ENCODE results near the gene AJAP1.
A peak's percentile ranks its signal among the peaks of the same experiment; 100 is the strongest.

The AJAP1 gene

GRCh38 chr1:4733446-4734177 is 79.2 kb downstream of the AJAP1 start:
- DNase-seq (ENCODE audit: low read depth, low spot score): no peak

- DNase-seq (ENCODE audit: low read depth, low spot score): no peak
Observed at GRCh38 chr1:4734219-4734618, 79.8 kb downstream of the AJAP1 start.

- no peak for DNase-seq (ENCODE audit: low read depth, low spot score)
Observed at GRCh38 chr1:4734791-4735190, 80.4 kb downstream of the AJAP1 start.

GRCh38 chr1:4736254-4736653 is 81.8 kb downstream of the AJAP1 start:
- no peak for DNase-seq (ENCODE audit: low read depth, low spot score)

- no peak for DNase-seq (ENCODE audit: low read depth, low spot score)
Observed at GRCh38 chr1:4741876-4742423, 87.5 kb downstream of the AJAP1 start.

GRCh38 chr1:4743978-4744750 is 89.8 kb downstream of the AJAP1 start:
- DNase-seq (ENCODE audit: low read depth, low spot score): no peak

- no peak for DNase-seq (ENCODE audit: low read depth, low spot score)
Observed at GRCh38 chr1:4745560-4745959, 91.2 kb downstream of the AJAP1 start.

GRCh38 chr1:4749406-4749805 is 95.0 kb downstream of the AJAP1 start:
- DNase-seq (ENCODE audit: low read depth, low spot score): no peak

GRCh38 chr1:4750177-4750576 is 95.8 kb downstream of the AJAP1 start:
- DNase-seq (ENCODE audit: low read depth, low spot score): no peak

GRCh38 chr1:4752059-4752458 is 97.7 kb downstream of the AJAP1 start:
- no peak for DNase-seq (ENCODE audit: low read depth, low spot score)

- no peak for DNase-seq (ENCODE audit: low read depth, low spot score)
Observed at GRCh38 chr1:4754816-4755215, 100.4 kb downstream of the AJAP1 start.

- DNase-seq (ENCODE audit: low read depth, low spot score): peak; percentile 32
Observed at GRCh38 chr1:4755301-4755845, 101.0 kb downstream of the AJAP1 start.

- no peak for DNase-seq (ENCODE audit: low read depth, low spot score)
Observed at GRCh38 chr1:4755864-4756504, 101.6 kb downstream of the AJAP1 start.

- DNase-seq (ENCODE audit: low read depth, low spot score): no peak
Observed at GRCh38 chr1:4756851-4757580, 102.6 kb downstream of the AJAP1 start.

- DNase-seq (ENCODE audit: low read depth, low spot score): no peak
Observed at GRCh38 chr1:4759671-4760070, 105.3 kb downstream of the AJAP1 start.

- DNase-seq (ENCODE audit: low read depth, low spot score): no peak
Observed at GRCh38 chr1:4760088-4760487, 105.7 kb downstream of the AJAP1 start.

GRCh38 chr1:4761324-4761723 is 106.9 kb downstream of the AJAP1 start:
- no peak for DNase-seq (ENCODE audit: low read depth, low spot score)

GRCh38 chr1:4762146-4762545 is 107.7 kb downstream of the AJAP1 start:
- DNase-seq (ENCODE audit: low read depth, low spot score): no peak

- DNase-seq (ENCODE audit: low read depth, low spot score): no peak
Observed at GRCh38 chr1:4767308-4767707, 112.9 kb downstream of the AJAP1 start.

GRCh38 chr1:4768553-4768952 is 114.1 kb downstream of the AJAP1 start:
- no peak for DNase-seq (ENCODE audit: low read depth, low spot score)

- no peak for DNase-seq (ENCODE audit: low read depth, low spot score)
Observed at GRCh38 chr1:4769516-4770280, 115.3 kb downstream of the AJAP1 start.
